HG03520 (cell line): ENCODE measurements around the gene ADARB2.
"Not testable (repeated sequence)": the region's sequence is repeated elsewhere in the genome, so short reads cannot be mapped to it uniquely, and the experiment has no call there.

Experiments used
- ATAC-seq: cut with Tn5 transposase; IDR thresholded peaks from one replicate; pipeline ENCODE4 v1.9.1; 2021; ENCODE audit warnings: mild to moderate bottlenecking, moderate library complexity; ENCODE audit not compliant: unreplicated experiment

ADARB2 gene

DNA sequence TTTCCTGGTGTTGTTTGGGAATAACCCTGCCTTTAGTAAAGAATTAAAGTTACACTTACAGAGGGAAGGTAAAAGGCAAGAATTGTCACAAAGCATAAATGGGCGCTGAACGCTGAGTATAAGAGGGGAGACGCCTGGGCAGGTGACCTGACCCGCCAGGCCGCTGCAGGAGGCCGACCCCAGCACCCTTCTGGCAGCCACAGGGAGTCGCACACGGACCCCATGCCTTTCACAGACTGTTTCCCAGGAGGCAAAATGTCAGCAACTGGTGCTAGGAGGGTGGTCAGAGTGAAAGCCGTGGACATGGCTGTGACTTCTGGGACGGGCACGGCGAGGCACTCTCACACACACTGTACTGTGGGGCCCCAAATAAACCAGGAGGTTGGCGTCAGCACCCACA lies 392.9 kb downstream of the ADARB2 start:
- ATAC-seq = no peak

DNA sequence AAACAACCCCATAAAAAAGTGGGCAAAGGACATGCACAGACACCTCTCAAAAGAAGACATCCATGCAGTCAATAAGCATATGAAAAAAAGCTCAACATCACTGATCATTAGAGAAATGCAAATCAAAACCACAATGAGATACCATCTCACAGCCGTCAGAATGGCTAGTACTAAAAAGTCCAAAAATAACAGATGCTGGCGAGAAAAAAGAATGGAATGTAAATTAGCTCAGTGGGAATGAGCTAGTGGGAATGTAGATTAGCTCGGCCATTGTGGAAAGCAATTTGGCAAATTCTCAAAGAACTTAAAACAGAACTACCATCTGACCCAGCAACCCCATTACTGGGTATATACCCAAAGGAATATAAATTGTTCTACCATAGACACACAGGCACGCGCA lies 394.1 kb downstream of the ADARB2 start:
- no peak for ATAC-seq

DNA sequence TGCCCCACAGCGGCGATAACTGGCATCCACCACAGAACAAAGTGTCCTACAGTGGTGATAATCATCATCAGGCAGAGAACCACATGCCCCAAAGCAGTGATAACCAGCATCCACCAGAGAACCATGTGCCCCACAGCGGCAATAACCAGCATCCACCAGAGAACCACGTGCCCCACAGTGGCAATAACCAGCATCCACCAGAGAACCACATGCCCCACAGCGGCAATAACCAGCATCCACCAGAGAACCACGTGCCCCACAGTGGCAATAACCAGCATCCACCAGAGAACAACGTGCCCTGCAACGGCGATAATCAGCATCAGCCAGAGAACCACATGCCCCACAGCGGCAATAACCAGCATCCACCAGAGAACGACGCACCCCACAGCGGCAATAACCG lies 396.3 kb downstream of the ADARB2 start:
- ATAC-seq = not testable (repeated sequence)

DNA sequence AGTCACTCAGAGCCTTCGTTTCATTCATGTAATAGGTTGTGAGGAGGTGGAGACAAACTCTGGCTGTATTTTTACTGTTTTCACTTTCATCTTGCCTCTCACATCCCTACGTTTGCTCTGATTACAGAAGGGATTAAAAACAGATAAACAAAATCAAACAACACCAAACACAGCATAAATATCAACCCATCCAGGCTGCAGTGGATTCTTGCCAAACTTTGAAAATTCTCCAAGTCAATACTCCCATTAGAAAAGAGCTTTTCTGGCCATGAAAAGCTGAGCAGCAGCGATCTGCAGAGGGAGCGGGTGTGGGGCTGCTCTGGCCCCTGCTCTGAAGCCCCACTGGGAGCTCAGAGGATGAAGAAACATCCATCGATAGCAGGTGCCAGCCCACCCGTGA lies 397.9 kb downstream of the ADARB2 start:
- no peak for ATAC-seq

DNA sequence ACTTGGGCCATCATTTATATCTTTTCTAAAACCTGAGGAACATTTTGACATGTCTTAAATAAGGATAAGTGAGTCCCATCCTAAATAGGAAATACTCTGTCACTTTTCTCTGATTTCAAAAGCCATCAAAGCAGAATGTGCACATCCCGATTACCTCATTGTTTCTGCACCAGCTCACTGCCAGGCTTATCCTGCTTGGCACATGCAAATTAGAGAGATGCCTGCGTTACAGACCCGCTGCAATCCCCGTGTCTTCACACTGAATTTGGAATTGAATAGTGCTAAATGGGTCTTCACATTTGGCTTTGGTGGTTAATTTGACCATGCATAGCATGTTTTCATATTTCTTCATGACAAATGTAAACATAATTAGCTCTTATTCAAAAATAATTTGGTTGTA lies 401.7 kb downstream of the ADARB2 start:
- no peak for ATAC-seq

DNA sequence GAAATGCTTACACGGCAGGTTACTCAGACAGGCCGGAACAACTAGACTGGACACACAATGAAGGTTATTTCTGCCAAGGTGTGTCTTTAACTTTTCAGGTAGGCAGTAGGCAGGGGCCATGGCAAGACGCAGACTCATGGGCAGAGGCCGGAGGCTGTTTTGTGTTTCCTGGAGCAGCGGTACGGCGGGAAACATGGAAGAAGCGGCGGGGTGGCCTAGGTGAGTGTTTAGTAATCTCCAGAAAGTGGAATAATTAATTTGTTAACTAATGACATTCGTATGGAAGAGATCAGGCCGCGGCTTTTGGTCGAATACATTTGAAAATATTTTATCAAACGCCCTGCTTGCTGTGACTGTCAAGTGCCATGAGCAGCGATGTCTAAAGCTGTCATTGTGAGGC lies 403.3 kb downstream of the ADARB2 start:
- ATAC-seq = no peak

DNA sequence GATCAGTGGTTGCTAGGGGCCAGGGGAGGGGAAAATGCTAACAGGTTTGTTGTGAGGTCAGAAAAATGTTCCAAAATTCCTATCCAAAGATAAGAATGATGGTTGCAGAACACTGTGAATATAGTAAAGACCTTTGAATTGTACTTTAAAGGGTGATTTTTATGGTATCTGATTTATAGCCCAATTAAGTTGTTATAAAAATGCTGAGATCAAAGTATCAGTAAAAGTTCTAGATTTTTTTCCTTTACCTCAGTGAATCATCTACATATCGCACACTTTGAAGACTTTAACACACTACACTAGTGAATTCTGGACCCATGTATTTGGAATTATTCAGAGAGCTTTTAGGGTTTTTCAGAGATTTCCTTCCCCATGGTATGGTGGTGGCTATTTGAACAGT lies 405.8 kb downstream of the ADARB2 start:
- ATAC-seq = no peak

DNA sequence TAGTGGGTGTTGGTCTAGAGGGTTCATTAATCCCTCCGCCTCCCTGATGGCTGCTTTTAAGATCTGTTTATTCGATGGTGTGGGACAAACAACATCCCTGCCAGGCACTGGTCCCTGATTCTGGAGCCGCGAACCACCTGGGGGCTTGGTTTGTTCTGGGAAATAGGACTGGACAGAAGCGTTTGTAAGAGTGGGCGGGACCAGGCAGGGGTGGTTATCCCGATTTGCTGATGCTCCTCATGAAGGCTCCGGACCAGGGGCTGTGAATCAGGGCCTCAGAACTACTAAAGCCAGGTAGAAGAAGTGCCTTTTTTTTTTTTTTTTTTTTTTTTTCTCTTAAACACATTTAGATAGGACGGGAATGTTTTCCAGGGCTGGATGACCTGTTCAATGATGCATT lies 407.7 kb downstream of the ADARB2 start:
- ATAC-seq = no peak

DNA sequence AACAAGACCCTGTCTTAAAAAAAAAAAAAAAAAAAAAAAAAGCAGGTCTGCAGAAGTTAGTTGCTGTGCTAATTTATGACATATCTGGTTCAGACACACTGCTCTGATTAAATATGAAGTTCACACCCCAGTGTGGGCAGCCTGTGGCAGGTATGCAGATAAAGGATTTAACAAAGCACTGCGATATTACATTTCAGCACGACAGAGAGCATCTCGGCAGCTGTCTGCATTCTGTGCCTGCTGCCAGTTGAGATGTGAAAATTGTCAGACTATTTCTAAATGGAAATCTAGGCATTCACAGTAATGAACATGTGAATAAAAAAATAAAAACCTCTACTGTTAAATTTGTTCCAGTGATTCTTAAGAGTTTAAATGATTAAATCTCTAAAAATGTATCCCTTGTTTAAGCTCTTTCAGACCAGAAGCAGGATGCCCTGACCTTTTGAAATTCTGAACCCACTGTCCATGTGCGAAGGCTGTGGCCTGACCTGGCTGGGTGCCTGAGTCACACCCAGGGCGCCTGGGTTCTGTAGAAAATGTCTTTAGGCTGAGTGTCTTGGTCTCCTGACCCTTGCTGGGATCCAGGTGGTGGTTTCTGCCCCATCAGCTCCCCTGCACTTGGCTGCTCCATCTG lies 408.2 kb downstream of the ADARB2 start:
- ATAC-seq = no peak

DNA sequence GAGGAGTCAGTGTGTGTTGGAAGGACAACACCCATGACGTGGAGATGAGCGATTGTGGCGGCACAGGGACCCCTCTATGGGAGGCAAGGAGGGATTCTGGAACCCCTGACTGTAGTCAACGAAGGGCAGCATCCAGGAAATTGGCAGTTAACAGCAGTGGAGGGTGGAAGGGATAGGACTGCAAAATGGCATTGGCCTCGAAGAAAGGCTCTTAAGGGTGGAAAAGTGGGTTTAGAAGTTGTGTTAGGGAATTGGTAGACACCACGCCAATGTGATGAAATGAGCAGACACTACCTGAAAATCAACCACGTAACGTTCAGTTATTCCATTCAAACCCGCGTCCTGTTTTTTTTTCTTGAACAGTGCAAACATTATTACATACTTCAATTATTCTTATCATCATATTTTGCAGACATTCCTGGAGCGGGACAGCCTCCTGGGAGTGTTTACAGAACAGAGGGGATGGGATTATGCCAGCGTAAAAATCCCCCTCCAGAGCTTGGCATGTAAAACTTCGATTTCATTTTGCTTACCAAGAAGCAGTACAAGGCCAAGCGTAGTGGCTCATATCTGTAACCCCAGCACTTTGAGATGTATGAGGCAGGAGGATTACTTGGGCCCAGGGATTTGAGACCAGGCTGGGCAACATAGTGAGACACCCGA lies 409.0 kb downstream of the ADARB2 start:
- no peak for ATAC-seq

DNA sequence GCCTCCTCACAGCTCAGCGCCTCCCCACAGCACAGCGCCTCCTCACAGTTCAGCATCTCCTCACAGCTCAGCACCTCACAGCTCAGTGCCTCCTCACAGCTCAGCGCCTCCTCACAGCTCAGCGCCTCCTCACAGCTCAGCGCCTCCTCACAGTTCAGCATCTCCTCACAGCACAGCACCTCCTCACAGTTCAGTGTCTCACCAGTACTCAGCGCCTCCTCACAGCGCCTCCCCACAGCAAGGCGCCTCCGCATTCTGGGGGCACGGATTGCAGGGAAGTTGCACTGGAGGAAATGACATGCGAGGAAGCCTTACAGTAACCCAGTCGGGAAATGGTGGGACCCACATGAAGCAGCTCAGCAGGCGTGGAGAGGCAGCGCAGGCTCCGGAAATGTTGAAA lies 409.6 kb downstream of the ADARB2 start:
- ATAC-seq = no peak

DNA sequence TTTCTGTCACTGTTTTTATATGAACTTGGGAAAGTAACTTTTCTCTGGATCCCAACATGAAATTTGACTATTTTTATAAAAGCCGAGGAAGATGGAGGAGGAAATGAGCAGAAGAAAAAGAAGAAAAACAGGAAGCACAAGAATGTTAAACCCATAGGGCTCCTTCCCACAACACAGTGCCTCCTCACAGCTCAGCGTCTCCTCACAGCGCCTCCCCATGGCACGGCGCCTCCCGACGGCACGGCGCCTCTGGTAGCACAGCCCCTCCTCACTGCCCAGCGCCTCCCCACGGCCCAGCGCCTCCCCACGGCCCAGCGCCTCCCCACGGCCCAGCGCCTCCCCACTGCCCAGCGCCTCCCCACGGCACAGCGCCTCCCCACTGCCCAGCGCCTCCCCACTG lies 410.8 kb downstream of the ADARB2 start:
- not testable (repeated sequence) for ATAC-seq

DNA sequence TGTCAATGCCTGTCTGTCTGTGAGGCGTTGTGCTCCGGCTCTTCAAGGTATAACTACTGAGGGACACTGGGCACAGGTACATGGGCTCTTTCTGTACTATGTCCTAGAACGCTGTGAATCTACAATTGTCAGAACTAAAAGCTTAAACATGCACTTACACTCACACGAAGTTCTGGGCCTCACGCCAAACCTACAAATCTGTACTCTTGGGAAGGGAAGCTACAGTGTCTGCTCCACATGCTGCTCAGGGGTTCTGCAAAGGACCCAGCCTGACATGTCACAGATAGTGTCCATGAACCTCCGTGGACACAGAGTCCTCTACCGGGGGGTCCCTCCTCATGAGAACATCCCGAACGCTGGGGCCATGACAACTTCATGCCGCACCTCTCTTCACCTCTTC lies 412.4 kb downstream of the ADARB2 start:
- ATAC-seq = no peak

DNA sequence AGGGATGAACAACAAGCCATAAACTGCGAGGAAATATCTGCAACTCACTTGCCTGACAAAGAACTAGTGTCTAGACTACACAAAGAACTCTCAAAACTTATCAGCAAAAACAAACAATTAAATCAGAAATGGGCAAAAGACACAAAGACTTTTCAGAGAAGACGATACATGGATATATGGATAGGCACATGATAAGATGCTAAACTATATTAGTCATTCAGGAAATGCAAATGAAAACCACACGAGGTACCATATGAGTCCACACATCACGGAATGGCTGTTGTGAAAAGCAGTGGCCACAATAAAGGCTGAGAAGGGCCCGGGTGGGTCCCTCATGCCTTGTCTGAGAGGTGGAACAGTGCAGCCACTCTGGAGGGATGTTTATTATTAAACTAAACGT lies 413.4 kb downstream of the ADARB2 start:
- ATAC-seq = no peak

DNA sequence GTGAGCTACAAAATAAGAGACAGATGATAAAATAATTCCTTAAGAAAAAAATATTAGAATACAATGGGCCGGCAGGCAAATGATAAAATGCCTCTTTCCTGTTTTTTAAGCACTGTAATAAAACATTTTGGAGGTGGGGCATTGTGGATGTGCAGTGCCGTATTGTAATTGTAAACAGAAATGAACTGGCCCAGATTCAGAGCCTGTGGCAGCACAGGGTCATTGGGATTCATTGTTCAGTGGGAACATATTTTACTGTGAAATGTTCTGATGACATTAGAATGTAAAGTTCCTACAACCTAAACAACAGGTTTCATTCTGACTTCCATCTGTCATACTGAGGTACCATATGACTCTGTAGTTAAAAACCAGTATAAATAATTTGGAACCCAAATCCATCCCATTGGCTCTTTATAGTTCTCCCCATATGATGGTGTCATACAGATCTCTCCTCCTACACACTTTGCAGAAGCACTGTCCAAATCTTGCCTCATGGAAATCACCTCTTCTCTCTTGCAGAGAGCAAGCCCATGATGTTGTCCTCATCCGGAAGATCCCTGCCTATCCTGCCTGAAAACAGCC lies 416.5 kb downstream of the ADARB2 start:
- no peak for ATAC-seq

DNA sequence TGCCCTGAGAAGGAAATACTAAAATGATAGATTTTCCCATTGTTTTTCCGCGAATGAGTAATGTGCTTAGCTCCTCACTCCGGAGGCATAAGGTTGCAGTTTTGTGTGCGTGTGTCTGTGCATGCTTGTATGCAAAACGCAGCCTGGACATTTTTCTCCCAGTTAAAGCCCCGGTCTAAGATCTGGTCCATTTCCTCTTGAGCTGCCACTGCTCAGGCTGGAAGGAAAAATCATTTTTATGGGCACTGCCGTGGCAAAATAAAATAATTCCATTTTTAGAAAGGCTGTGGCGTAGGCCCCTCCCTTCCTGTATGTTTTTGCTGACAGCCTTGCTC lies 420.5 kb downstream of the ADARB2 start:
- no peak for ATAC-seq

DNA sequence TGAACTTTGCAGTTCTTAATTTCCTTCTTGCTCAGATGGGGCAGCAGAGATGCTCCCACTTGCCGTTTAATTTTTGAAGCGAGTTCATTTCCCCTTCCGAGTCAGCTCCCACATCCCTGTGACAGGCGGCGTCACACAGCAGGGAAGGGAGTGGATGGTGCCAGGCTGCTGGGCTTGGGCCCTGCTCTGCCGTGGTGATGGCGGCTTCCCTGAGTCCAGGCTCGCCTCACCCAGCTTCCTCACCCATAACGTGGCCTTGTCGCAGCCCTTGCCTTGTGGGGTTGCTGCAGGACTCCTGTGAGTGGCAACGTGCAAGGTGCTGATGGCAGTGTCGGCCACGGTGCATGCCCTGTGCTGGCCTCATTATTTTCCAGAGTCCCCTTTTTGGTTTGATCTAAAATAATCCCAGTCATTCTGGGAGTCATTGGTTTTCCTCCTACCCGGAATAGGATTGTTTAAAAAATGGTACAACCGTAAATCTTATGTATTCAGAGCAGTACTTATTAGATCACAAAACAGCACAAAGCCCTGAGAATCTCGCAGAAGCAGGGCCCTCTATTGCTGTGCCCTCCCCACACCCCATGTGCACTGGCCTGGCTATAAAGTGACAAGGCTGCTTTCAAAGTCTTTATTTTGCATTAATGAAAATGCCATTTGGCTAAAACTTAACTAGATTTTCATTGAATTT lies 421.1 kb downstream of the ADARB2 start:
- ATAC-seq = no peak

DNA sequence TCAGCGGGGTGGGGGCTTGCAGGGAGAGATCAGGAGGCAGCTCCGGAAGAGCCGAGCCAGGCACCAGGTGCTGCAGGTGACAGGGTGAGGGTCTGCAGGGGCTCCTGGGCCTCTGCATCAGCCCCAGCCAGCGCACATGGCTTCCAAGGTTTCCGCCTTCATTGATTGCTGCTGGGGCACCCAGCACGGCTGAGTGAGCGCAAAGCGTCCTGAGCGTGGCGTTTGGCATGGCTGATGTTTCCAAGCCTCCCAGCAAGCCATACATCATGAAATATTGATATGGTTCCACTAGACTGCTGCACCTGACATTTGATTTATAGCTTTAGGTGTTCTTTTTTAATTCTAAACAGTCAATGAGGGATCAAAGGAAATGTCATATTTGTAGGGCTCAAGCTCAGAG lies 422.1 kb downstream of the ADARB2 start:
- ATAC-seq = no peak

DNA sequence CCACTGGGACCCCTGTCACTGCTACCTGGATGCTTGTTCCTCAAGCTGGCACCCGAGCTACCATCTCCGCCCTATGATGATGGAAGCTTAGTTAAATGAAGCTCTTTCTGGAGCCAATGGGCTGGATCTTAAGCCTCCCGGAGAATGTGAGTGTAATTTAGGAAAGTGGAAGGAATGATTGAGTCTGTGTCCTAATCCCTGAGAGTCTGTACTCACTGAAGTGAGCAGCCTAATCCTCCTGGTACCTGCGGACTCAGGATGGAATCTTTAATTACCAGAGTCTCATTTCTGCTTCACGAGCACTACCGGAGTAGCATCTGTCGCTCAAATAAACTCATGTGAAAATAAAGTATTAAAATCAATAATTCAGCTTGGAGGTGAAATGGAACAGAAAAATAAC lies 425.6 kb downstream of the ADARB2 start:
- ATAC-seq = no peak

DNA sequence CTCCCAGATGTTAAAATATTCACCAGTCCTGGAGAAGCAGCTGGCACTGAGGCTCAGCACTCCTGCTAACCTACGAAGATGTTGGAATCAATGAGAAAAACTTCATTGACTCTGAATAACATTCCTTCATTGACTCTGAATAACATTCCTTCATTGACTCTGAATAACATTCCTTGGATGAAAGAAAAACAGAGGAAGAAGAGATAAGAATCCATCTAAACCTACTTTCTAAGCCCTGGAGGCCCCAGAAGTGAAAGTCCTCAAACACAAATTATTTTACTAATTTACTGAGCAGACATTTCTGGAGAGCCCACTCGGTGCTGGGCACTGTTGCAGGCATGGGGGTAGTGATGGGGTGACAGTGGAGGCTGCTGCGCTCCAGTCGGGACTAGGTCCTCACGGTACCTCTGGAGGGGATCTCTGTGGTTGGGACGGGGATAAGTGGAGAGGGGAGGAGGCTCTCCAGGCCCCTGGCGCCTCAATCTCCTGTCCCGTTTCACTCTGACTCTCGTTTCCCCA lies 427.0 kb downstream of the ADARB2 start:
- no peak for ATAC-seq

DNA sequence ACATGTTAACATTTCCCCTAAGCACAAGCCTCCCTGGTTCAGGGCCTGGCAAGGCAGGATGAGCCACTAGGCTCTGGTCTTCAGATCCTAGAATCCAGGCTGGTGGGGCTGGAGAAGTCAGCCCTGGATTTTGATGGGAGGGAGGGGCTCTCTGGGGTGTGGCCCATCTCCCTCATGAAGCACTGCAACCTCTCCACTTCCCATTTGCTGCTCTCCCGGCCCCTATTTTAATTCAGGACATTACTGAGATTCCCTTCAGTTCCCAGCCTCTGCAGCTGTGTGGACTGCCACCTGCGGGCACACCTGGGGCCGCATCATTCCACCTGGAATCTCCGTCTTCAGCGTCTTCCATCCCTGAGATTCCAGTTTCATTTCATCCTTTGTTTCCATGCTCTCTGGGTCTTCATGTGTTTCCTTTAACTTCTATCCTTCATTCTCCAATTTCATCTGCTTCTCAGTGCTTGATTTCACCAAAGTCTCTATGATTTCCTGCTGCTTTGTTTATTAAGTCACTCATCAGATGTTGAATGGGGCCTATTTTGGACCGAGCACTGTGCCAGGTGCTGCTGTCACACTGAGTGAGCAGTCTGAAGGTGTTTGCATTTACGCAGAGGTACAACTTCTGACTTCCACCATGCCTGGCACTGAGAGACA lies 427.6 kb downstream of the ADARB2 start:
- no peak for ATAC-seq
